ENCODE results near the gene TMEM30B.

The TMEM30B gene

DNA sequence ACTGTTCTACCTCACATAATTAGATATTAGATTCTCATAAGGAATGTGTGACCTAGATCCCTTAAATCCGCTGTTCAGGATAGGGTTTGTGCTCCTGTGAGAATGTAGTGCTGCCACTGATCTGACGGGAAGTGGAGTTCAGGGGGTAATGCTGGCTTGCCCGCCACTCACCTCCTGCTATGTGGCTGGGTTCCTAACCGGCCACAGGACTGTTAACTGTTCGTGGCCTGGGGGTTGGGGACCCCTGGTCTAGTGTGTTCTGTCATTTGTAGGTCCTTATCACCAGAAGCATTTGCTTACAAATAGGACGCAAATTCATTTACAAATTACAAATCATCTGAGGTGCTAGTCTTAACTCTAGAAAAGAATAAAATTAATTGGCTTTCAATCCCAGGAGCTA, 16.4 kb upstream of the TMEM30B start:
- DNase-seq, result no peak

- DNase-seq, result no peak
Measured at GRCh38 chr14:61296719-61297502, 15.8 kb upstream of the TMEM30B start.

GRCh38 chr14:61296151-61296550, 15.0 kb upstream of the TMEM30B start:
- DNase-seq, result no peak

- no peak for DNase-seq
Measured at GRCh38 chr14:61290701-61291100, 9.6 kb upstream of the TMEM30B start.

DNA sequence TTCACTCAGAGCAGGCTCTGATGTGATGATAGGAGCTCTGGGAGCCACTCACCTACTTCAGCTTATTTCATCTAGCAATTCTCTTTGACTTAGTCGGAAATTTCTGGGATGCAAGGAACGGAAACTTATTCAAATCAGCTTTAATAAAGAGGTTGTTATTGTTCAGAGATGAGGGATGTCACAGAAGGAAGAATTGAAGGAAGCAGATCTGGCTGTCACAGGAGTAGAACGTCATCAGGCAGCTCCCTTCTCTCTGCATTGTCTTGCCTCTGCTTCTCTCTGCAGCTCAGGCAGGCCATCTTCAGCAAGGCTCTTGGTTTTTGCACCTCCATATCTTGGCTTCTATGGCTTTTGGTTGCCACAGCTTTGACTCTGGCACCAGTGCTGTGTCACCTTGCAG, 7.6 kb upstream of the TMEM30B start:
- DNase-seq, result no peak

DNA sequence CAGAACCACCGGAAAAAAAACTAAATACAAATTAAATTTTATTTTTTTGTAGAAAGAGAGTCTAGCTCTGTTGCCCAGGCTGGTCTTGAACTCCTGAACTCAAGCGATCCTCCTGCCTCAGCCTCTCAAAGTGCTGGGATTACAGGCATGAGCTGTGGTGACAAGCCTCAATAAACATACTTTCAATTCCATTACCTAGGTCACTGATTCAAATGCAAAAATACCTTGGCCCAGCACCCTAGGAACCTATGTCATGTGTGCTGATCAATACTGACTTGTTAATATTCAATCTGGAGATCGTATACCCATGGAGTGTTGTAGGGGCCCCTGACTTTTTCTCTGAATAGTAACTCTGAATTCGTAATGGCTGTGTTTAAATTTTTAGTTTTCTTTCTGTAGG, 7.1 kb upstream of the TMEM30B start:
- DNase-seq, result no peak

GRCh38 chr14:61287196-61287595, 6.1 kb upstream of the TMEM30B start:
- no peak for DNase-seq

GRCh38 chr14:61285364-61285763, 4.2 kb upstream of the TMEM30B start:
- no peak for DNase-seq

DNA sequence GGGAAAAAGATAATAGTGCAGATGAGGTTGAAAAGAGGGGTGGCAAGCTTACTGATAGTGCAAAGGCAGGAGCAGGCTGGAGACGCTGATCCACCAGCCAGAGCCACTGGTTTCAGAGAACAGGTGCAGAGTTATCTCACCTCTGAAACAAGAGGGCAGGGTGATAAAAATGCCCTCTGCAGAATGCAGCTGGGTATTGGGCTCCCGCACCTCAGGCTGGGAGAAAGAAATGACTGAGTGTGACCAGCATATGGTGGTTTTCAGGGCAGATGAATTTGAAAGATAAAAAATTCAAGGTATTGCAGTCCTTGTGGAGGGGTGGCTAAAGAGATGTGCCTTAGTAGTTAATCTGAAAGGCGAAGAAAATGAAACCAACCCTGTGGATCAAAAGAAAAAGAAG, 2.9 kb upstream of the TMEM30B start:
- no peak for DNase-seq

DNA sequence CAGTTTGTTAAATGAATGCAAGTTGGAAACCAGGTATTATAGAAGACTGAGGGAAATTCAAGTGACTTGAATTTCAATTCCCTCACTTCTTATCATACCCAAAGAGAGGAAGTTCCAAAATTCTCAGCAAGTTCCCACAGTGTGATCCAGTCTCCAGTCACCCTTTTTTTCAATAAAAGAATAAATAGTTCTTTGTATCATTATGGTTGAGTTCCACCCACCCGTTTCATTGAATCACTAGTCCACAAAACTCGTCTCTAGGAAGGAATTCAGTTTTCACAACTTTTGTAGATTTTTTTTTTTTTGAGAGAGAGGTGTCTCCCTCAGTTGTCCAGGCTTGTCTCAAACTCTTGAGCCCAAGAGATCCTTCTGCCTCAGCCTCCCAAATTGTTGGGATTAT, 1.6 kb upstream of the TMEM30B start:
- no peak for DNase-seq

DNA sequence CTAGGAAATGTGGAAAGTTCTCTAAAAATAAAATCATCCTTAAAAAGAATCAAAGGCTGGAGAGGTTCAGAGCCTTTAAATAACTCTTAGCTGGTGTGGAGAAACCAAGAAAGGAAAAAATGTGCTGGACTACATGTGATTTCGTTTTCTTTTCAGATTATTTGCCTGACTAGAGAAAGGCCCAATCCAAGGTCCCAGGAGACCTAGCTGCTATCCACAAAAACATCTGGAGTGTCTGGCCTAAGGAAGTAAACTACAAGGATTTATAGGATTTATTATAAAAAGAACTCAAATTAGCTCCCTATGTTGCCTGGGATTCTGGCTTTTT, 774 bp upstream of the TMEM30B start:
- DNase-seq, result no peak

DNA sequence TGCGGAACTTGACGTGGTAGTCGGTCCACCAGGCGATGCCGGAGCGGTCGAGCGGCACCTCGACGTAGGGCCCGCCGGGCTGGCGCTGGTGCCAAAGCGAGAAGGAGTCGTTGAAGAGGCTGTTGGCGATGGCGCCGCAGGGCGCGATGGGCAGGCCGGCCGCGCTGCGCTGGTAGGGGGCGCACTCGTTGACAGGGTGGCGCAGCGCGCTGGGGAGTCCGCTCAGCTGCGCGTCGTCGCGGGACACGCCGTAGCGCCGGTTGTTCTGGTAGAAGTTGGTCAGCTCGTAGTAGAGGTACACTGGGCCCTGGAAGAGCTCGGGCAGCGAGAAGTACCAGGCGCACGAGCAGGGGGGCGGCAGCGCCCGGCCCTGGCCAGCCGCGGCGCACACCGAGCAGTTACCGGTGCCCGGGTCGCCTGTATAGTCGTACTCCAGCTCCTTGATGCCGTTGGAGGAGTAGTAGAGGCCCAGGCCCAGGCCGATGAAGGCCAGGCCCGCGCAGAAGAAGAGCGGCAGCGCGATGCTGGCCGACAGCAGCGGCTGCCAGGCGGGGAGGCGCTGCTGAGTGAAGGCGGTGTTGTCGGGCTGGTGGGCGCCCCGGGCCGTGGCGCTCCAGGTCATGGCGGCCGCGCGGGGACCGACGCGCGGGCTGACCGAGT, 482 bp downstream of the TMEM30B start:
- peak; percentile 85 for DNase-seq

- DNase-seq, result no peak
Measured at GRCh38 chr14:61280092-61280525, 1.0 kb downstream of the TMEM30B start.

- no peak for DNase-seq
Measured at GRCh38 chr14:61279082-61279481, 2.1 kb downstream of the TMEM30B start.

DNA sequence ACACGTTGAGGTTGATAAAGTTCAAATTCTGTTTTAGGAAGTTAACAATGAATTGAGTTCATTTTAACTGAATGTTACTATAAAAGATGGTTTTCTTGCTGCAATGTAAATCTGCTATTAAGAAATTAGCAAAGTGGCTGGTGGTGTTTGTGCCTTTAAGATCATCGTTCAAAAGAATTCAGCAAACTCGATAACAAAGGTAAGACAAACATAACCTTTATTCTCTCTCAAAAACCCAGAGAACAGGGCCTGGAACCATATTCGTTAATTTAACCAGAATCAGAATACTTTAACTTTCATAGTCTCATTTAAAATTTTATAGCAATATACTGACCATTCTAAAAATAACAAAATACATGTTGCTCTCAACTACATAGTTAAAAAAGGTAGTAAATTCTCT, 3.4 kb downstream of the TMEM30B start:
- no peak for DNase-seq

GRCh38 chr14:61277232-61277631, 3.9 kb downstream of the TMEM30B start:
- no peak for DNase-seq

DNA sequence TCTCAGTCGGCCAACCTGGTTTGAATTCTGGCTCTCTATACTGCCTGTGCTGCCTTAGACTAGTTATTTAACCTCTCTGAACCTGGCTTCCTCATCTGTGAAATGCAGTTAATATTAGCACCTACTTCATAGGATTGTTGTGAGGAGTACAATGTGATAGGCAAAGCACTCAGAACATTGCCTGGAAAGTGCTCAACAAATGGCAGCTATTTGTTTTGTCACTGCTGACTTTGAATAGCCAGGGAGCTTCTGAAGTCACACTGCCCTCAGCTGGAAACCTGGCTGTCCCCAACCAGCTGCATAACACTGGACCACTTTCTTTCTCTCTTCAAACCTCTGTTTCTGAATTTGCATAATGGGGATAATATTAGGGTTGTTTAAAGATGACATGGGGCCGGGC, 9.6 kb downstream of the TMEM30B start:
- DNase-seq, result no peak

DNA sequence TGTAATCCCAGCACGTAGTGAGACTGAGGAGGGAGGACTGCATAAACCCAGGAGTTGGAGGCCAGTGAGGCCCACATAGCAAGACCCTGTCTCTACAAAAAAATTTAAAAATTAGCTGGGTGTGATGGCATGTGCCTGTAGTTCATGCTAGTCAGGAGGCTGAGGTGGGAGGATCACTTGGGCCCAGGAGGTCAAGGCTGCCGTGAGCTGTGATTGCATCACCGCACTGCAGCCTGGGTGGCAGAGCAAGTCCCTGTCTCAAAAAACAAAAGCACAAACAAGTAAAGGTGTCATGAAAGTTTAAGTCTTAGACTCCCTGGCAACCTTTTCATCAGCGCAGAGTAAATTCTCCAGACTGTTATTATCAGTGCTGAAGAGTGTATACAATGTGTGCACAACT, 10.4 kb downstream of the TMEM30B start:
- DNase-seq, result no peak

- DNase-seq, result peak; percentile 84
Measured at GRCh38 chr14:61269321-61270083, 11.6 kb downstream of the TMEM30B start.

DNA sequence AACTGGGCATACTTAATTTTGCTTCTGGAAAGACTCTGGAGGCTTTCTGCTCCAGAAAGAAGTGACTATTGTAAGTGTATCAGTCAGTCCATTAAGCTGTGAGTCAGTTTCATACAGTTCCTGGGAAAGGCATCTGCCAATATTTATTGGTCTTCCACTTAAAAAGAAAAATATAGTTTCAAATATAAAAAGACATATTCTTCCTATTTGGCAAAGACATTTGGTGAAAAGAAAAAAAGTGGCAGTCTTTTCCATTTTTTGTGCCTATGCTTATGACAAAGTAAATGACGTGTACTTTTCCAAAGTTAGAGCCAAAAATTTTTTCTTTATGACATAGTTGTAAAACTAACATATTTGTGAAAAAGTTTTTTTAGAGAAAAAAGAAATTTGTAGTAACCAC, 12.3 kb downstream of the TMEM30B start:
- no peak for DNase-seq

DNA sequence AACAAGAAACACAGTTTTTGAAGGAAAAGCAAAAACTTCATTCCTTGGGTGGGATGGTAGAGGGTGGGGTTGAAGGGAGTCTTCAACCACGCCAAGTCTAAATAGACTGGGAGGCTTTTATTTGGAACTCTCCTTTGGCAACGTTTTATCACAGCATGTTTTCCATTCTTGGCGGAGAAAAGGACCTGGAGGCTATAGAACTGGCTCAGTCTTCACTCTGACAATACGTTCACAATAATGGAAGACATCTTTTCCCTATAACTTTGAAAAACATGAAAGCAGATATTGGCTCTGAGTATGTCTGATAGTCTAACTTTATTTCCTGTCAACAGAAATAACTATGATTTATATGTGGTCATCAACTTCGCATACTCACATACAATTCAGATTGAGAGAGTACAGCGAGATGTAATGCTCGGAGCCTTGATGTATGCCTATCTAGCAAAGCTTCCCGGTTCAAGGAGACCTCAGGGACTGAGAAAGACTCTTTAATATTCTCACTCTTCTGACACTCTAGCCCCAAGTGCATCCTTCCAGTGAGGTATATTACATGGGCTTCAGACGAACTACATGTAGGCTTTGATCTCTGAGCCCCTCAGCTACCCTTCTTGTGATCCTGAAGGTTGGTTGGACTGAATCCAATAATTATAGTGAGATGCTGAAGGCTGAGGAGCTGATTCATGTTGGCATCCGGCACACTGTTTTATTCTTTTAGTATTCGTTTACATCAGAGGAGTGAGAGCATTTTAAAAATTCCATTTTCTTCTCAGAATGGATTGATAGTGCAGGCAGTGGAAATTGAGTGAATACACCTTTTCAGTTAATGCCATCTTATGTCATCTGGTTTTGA, 14.0 kb downstream of the TMEM30B start:
- no peak for DNase-seq

DNA sequence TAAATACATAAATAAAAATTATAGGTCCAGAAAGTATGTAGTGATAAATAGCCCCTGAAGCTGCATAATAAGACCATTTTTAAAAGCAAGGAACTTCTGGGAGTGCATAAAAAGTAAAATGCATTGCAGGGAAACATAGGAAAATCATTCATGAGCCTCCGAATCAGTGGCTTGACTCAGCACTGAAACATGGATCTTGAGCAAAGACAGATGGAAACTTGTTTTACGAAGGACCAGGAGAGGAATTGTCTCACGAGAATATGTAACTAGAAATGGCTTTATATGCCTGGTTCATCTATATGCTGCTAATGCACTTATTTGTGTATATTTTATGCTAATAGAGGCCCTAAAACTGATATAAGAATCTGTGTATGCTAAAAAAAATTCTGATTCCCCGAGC, 14.7 kb downstream of the TMEM30B start:
- DNase-seq, result no peak

DNA sequence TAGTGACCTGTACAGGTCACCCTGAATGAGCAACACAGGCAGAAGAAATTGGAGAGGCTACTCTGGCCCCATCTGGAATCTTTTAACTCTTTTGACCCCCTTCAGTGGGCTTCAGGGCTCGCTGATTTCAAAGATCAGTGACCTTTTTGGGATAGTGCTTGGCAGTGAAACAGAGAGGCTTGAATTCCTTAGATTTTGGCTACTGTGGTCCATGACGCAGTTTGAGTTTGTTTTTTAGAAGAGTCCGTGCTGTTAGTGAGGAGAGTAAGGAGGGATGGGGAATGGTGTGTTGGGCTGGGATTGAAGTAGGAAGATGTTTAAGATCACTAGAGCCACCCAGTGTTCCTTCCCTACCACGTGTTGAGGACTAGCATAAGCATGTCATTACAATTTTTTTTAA, 16.5 kb downstream of the TMEM30B start:
- no peak for DNase-seq

All from islet precursor cell (in vitro differentiated cells).